Mucosa of rectum (tissue), 2 donors: ENCODE data around the gene EIF4E1B.

Experiments
- H3K27ac ChIP-seq, 2 donors: one replicate each; pipeline ENCODE4 v1.7.0; 2013; ENCODE audit warnings: inconsistent platforms in 2 of 2, low read depth in 2 of 2, low read length in 2 of 2
- H3K27me3 ChIP-seq, 2 donors: one replicate each; pipeline ENCODE4 v1.7.0; 2013; ENCODE audit warnings: low read length in 2 of 2; ENCODE audit not compliant: control insufficient read depth in 2 of 2, insufficient read depth in 2 of 2
- H3K36me3 ChIP-seq, 2 donors: one replicate each; pipeline ENCODE4 v1.7.0; 2013; ENCODE audit warnings: low read length in 2 of 2; ENCODE audit not compliant: control insufficient read depth in 2 of 2, insufficient read depth in 2 of 2
- H3K4me1 ChIP-seq, 2 donors: one replicate each; pipeline ENCODE4 v1.7.0; 2013; ENCODE audit warnings: low read length in 2 of 2, mild to moderate bottlenecking in 1 of 2; ENCODE audit not compliant: control insufficient read depth in 2 of 2, insufficient read depth in 2 of 2
- H3K4me3 ChIP-seq, 2 donors: one replicate each; pipeline ENCODE4 v1.7.0; 2013; ENCODE audit warnings: low read length in 2 of 2
- H3K9ac ChIP-seq, 2 donors: one replicate each; pipeline ENCODE4 v1.7.0; 2013; ENCODE audit warnings: low read length in 2 of 2, low read depth in 1 of 2, mild to moderate bottlenecking in 1 of 2
- H3K9me3 ChIP-seq, 2 donors: one replicate each; pipeline ENCODE4 v1.7.0; 2013; ENCODE audit warnings: low read length in 2 of 2; ENCODE audit not compliant: control insufficient read depth in 2 of 2
- donor health status: healthy.
- donor health status: Normal muscosa, but diverticular disease.

The EIF4E1B gene

DNA sequence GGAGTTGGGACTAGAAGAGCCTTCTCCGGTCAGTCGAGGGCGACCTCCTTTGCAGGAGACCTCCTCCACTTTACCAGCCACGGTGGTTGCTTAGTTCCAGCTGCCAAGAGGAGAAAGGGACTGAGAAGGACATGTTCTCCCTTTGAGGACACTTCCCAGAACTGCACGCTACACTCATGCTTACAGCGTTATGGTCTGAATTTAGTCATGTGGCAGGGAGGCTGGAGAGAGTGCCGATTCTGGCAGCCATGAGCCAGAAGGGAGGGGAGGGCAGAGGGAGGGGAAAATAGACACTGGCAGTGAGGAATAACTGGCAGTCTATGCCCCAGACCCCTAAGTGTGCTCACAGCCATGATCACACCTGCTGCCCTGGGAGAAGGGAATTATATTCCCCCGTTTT is 64.6 kb downstream of the EIF4E1B start:
- Histone ChIP-seq H3K4me1 (peaks cover 12% of the 10 kb centered on the region in 2 donors), H3K27me3 (peaks cover 2 to 3% of the 10 kb centered on the region in 2 donors), H3K9me3 (no peaks in the 10 kb centered on the region), H3K36me3 (no peaks in the 10 kb centered on the region), H3K9ac (no peak overlapping the region), H3K4me3 (no peak overlapping the region), H3K27ac (no peak overlapping the region)
